Keratinocyte (primary cell): Measurements from ENCODE around the gene NDUFS6.

ENCODE experiments used
- CTCF ChIP-seq, 3 experiments: IDR thresholded peaks in 1 of 3; conservative IDR thresholded peaks in 1 of 3; optimal IDR thresholded peaks in 1 of 3; 2 replicates in 2 of 3; 3 replicates in 1 of 3; pipeline versions ENCODE3 to v1.5.1; 2011; ENCODE audit warnings: low read length in 3 of 3, mild to moderate bottlenecking in 3 of 3, moderate library complexity in 2 of 3, control low read depth in 1 of 3, inconsistent platforms in 1 of 3; ENCODE audit not compliant: insufficient read depth in 2 of 3; ENCODE audit errors: extremely low read depth in 1 of 3
- EZH2 ChIP-seq: IDR thresholded peaks from one replicate; pipeline ENCODE4 v1.6.1; 2012; ENCODE audit warnings: inconsistent platforms, mild to moderate bottlenecking, low read length, moderate library complexity

DNA sequence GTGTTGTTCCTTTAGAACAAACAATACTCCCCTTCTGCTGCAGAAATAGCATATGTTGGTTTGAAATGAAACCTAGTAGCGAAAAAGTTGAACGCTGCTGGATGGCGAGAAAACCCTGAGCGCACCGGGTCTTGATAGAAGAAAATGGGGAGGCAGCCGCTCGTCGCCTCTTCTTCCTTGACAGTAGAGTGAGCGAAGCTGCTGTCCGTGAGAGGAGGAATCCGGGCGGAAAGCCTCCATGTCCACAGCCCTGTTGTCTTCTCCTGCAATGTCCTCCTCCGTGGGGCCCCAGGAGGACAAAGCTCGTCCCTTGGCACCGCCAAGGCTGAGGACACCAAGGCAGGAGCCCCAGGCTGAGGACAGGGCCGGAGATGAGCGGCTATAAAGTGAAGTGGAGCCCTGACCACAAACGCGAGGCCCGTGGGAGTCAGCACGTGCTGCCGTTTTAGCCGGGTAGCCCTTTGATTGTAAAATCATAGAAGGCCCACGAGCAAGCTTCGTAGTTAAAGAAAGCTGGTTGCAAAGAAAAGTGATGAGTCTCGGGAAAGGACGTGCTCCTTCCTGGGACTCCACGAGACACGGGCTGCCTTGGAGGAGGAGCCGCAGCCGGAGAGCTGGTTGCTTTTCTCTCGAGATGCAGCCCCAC is 37.1 kb upstream of the NDUFS6 start:
- TF ChIP-seq CTCF (optimal IDR thresholded peaks at IDR 0.05 in 1 of 3, IDR thresholded peaks at IDR 0.05 in 1 of 3, conservative IDR thresholded peaks at IDR 0.05 in 1 of 3; ENCODE audit: extremely low read depth in 1 of 3, insufficient read depth in 2 of 3, low read length in 3 of 3) = no peak
- TF ChIP-seq EZH2 = no peak
